ENCODE data around the gene GTF2IRD1. TPM values are rescaled to one million over a fixed set of nuclear protein-coding genes. Genes with fewer than 3 reads are reported as not detected.

The GTF2IRD1 gene
- total and polyA plus RNA-seq, 2 of the 13 experiments (the other 11 are each of a cell fraction or from before 2014, with no cell fraction given) = 16.5 to 26.7 TPM

DNA sequence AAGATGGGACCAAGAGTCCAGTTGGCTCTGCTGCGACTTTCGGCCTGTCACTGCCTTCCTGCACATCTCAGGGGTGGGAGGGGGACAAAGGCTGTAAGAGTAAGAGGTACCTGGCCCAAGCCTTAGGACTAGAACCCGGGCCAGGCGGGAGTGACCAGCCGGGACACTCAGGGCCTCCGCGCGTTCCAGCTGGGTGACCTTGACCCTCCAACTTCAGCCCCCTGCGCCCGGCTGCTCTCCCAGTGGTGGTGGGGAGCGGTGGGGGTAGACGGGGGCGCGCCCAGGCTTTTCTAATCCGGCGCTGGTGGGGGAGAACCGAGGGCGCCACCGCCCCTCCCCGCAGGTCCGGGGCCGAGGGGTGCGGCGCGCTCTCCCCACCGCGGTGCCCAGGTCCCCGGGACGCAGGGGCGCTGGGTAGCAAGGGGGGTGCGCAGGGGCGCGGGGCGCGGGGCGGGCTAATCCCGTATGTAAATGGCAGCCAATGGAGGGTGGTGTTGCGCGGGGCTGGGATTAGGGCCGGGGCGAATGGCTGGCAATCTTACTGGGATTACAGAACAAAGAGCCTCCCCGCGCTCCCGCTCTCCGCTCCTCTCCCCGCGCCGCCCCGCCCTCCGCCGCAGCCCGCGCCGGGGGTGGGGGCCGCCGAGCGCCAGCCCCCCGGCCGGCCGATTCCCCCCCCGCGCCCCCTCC, at the start of gene GTF2IRD1 (continued):
- peak; percentile 83; the same call in 1 of the 2 replicates for TF ChIP-seq ZSCAN25 (CRISPR knock-in tag; IDR thresholded peaks at IDR 0.05)
- TF ChIP-seq, protein P1, sequence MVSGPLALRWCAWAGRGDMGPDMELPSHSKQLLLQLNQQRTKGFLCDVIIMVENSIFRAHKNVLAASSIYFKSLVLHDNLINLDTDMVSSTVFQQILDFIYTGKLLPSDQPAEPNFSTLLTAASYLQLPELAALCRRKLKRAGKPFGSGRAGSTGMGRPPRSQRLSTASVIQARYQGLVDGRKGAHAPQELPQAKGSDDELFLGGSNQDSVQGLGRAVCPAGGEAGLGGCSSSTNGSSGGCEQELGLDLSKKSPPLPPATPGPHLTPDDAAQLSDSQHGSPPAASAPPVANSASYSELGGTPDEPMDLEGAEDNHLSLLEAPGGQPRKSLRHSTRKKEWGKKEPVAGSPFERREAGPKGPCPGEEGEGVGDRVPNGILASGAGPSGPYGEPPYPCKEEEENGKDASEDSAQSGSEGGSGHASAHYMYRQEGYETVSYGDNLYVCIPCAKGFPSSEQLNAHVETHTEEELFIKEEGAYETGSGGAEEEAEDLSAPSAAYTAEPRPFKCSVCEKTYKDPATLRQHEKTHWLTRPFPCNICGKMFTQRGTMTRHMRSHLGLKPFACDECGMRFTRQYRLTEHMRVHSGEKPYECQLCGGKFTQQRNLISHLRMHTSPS (CRISPR knock-in tag; IDR thresholded peaks at IDR 0.05; ENCODE audit: low read depth) = 0 out of 2 replicates have a peak, but pooled peaks have one; percentile 21
- peak; percentile 68 for TF ChIP-seq NR2F6 (IDR thresholded peaks at IDR 0.05)
- peak; percentile 70; the same call in 1 of the 2 replicates for TF ChIP-seq NR2F6 (CRISPR knock-in tag; IDR thresholded peaks at IDR 0.05)
- TF ChIP-seq PPARG (CRISPR knock-in tag; conservative IDR thresholded peaks at IDR 0.05) = 0 out of 2 replicates have a peak, but pooled peaks have one; percentile 42
- TF ChIP-seq MAFF (IDR thresholded peaks at IDR 0.05; ENCODE audit: low read depth, low read length) = no peak
- TF ChIP-seq TRAFD1 (CRISPR knock-in tag; IDR thresholded peaks at IDR 0.05; ENCODE audit: borderline replicate concordance) = no peak
- TF ChIP-seq ZNF460 (CRISPR knock-in tag; IDR thresholded peaks at IDR 0.05; ENCODE audit: borderline replicate concordance) = no peak
- TF ChIP-seq NFKBIZ (CRISPR knock-in tag; IDR thresholded peaks at IDR 0.05) = no peak
- TF ChIP-seq ZGPAT (CRISPR knock-in tag; IDR thresholded peaks at IDR 0.05) = peak; percentile 60; the same call in 1 of the 2 replicates
- TF ChIP-seq ZC3H13 (CRISPR knock-in tag; IDR thresholded peaks at IDR 0.05) = 0 out of 2 replicates have a peak, but pooled peaks have one; percentile 12
- no peak for TF ChIP-seq ZNF343 (CRISPR knock-in tag; IDR thresholded peaks at IDR 0.05)
- peak; percentile 26; the same call in 1 of the 2 replicates for TF ChIP-seq NCOR1 (IDR thresholded peaks at IDR 0.05; ENCODE audit: borderline replicate concordance, low read length)
- no peak for TF ChIP-seq KAT8 (CRISPR knock-in tag; IDR thresholded peaks at IDR 0.05)
- peak; percentile 39; the same call in 1 of the 2 replicates for TF ChIP-seq TCF7 (IDR thresholded peaks at IDR 0.05; ENCODE audit: low read depth)
- TF ChIP-seq ZNF317 (CRISPR knock-in tag; IDR thresholded peaks at IDR 0.05) = no peak
- no peak for TF ChIP-seq ZFP62 (CRISPR knock-in tag; IDR thresholded peaks at IDR 0.05)
- TF ChIP-seq SRSF1 (optimal IDR thresholded peaks at IDR 0.05; ENCODE audit: low read depth, low read length) = peak; percentile 87
- TF ChIP-seq NR2F2 (IDR thresholded peaks at IDR 0.05; ENCODE audit: borderline replicate concordance, low read depth) = 0 out of 2 replicates have a peak, but pooled peaks have one; percentile 33
- TF ChIP-seq DPF2 (CRISPR knock-in tag; IDR thresholded peaks at IDR 0.05; ENCODE audit: borderline replicate concordance, low read depth) = no peak
- no peak for TF ChIP-seq KDM5B (CRISPR knock-in tag; IDR thresholded peaks at IDR 0.05; ENCODE audit: borderline replicate concordance)
- TF ChIP-seq, protein P2, sequence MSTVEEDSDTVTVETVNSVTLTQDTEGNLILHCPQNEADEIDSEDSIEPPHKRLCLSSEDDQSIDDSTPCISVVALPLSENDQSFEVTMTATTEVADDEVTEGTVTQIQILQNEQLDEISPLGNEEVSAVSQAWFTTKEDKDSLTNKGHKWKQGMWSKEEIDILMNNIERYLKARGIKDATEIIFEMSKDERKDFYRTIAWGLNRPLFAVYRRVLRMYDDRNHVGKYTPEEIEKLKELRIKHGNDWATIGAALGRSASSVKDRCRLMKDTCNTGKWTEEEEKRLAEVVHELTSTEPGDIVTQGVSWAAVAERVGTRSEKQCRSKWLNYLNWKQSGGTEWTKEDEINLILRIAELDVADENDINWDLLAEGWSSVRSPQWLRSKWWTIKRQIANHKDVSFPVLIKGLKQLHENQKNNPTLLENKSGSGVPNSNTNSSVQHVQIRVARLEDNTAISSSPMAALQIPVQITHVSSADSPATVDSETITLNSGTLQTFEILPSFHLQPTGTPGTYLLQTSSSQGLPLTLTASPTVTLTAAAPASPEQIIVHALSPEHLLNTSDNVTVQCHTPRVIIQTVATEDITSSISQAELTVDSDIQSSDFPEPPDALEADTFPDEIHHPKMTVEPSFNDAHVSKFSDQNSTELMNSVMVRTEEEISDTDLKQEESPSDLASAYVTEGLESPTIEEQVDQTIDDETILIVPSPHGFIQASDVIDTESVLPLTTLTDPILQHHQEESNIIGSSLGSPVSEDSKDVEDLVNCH (CRISPR knock-in tag; IDR thresholded peaks at IDR 0.05) = 0 out of 2 replicates have a peak, but pooled peaks have one; percentile 2
- no peak for TF ChIP-seq ZSCAN31 (CRISPR knock-in tag; IDR thresholded peaks at IDR 0.05; ENCODE audit: low read depth)
- TF ChIP-seq ATF7-NPFF (CRISPR knock-in tag; IDR thresholded peaks at IDR 0.05; ENCODE audit: low read depth) = peak; percentile 18; the same call in 1 of the 2 replicates
